Astrocyte of the cerebellum (primary cell): ENCODE measurements around the gene MYCN.
"Not testable (repeated sequence)": the region's sequence is repeated elsewhere in the genome, so short reads cannot be mapped to it uniquely, and the experiment has no call there.

Experiments used
- DNase-seq: peaks from one replicate; pipeline ENCODE4 v3.0.0-alpha.2; 2011; ENCODE audit warnings: low read depth
- H3K4me3 ChIP-seq: 2 replicates; pipeline ENCODE4 v1.5.1; 2011; ENCODE audit warnings: mild to moderate bottlenecking, low read depth, low read length, moderate library complexity
- in situ Hi-C: cut with HindIII; loops from 2 replicates; pipeline ENCODE4 v1.10.0; 2017; ENCODE audit warnings: low sequenced_read_pairs
- TF ChIP-seq, protein P1 (sequence below): IDR thresholded peaks from 2 replicates; pipeline ENCODE4 v1.5.1; 2012; ENCODE audit warnings: low read length, low read depth, moderate library complexity, mild to moderate bottlenecking; ENCODE audit errors: missing control alignments

Gene MYCN

DNA sequence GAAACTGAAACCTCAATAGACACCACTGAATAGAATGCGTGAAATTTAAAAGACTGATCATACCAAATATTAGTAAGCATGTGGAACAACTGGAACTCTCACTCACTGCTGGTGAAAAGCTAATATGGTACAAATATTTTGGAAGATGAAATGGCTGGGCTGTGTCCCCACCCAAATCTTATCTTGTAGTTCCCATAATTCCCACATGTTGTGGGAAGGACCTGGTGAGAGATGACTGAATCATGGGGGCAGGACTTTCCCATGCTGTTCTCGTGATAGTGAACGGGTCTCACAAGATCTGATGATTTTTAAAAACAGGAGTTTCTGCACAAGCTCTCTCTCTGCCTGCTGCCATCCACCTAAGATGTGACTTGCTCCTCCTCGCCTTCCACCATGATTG lies 32.0 kb upstream of the MYCN start:
- TF ChIP-seq, protein P1, sequence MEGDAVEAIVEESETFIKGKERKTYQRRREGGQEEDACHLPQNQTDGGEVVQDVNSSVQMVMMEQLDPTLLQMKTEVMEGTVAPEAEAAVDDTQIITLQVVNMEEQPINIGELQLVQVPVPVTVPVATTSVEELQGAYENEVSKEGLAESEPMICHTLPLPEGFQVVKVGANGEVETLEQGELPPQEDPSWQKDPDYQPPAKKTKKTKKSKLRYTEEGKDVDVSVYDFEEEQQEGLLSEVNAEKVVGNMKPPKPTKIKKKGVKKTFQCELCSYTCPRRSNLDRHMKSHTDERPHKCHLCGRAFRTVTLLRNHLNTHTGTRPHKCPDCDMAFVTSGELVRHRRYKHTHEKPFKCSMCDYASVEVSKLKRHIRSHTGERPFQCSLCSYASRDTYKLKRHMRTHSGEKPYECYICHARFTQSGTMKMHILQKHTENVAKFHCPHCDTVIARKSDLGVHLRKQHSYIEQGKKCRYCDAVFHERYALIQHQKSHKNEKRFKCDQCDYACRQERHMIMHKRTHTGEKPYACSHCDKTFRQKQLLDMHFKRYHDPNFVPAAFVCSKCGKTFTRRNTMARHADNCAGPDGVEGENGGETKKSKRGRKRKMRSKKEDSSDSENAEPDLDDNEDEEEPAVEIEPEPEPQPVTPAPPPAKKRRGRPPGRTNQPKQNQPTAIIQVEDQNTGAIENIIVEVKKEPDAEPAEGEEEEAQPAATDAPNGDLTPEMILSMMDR, result no peak
- H3K4me3 ChIP-seq, result no peak overlapping the region
- no peak for DNase-seq
- in situ Hi-C loops, result no loop called here

DNA sequence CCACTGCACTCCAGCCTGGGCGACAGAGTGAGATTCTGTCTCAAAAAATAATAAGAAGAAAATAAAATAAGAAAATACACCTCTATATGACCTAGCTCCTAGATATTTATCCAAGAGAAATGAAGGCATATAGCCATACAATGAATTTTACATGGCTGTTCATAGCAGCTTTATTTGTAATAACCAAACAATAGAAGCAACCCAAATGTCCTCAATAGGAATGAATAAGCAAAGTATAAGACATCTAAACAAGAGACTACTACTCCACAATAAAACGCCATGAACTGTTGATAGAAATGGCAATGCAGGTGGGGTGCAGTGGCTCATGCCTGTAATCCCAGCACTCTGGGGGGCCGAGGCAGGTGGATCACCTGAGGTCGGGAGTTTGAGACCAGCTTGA lies 31.2 kb upstream of the MYCN start:
- no peak overlapping the region for H3K4me3 ChIP-seq
- TF ChIP-seq, protein P1, result no peak
- DNase-seq, result no peak
- in situ Hi-C loops, result no loop called here

DNA sequence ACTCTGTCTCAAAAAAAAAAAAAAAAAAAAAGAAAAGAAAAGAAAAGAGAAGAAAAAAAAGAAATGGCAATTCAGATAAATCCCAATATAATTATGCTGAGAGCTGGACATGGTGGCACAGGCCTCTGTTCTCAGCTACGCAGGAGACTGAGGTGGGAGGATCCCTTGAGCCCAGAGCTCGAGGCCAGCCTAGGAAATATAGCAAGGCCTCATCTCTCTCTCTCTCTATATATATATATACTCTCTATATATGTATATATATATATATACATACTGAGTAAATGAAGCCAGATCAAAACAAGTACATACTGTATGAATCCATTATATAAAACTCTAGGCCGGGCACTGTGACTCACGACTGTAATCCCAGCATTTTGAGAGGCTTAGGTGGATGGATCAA lies 30.6 kb upstream of the MYCN start:
- no peak for DNase-seq
- TF ChIP-seq, protein P1, result no peak
- H3K4me3 ChIP-seq, result no peak overlapping the region
- in situ Hi-C loops, result no loop called here

DNA sequence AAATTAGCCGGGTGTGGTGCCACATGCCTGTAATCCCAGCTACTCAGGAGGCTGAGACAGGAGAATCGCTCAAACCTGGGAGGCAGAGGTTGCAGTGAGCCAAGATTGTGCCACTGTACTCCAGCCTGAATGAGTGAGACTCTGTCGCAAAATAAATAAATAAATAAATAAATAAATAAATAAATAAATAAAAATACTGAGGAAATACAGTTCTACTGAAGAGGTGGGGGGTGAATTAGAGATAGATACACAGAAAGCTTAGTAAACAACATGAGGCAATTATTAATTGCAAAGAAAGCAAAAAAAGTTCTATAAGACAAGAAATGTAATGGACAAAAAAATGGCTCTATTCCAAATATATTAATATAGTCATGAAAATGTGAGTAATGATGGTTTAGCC lies 29.1 kb upstream of the MYCN start:
- in situ Hi-C loops, H3K4me3 ChIP-seq, DNase-seq: not testable (repeated sequence)

DNA sequence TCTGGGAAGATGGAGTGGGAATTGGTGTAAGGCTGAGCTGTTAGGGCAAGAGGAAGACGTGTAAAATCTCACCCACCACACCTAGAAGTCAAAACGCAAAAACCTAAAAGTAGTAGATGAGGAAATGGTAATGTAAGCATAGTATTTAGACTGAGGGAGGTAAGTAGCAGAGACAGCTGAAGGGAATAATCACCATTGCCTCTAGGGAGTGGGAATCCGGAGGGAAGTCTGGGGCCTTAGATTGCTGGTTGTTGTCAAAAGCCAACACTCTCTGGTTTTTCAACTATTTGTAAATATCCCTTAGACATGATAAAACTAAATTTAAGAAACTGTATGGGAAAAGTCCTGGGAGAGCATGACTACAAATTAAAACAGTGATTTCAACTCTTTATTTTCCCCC lies 28.7 kb upstream of the MYCN start:
- TF ChIP-seq, protein P1, result no peak
- in situ Hi-C loops, result no loop called here
- no peak overlapping the region for H3K4me3 ChIP-seq
- no peak for DNase-seq

DNA sequence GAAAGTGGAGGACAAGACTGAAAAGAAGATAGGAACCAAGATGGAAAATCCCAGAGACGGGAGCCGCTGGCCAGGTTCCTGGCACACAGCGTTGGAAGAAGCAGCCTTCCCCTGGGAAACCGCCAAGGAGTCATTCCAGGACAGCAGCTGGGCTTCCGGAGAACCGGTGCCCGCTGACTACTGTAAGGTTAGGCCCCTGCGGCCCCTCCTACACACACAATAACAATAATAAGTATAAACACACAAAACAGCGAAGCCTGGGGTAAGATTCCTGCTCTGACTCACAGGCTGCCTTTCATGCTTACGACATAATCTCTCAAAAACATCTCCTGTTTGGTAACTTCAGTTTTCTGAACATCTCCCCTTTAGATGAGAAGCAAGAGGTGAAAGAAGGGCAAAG lies 28.1 kb upstream of the MYCN start:
- TF ChIP-seq, protein P1, result no peak
- peak; percentile 33 for DNase-seq
- no peak overlapping the region for H3K4me3 ChIP-seq
- in situ Hi-C loops, result no loop called here

DNA sequence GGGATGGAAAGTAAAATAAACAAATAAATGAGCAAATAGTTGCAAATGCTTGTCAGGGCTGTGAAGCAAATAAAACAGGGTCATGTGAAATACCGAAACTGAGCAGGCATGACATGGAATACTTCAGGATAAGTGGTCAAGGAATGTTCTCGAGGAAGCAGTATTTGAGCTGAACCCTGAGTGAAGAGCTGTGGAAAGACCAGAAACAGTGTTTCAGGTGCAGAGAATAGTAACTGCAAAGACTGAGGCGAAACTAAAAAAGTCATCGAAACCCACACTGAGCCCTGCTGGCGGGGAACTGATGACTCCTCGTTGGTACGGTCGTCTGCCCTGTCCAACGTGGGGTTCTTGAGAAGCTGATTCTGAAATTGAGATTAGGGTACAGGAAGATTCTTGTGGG lies 27.2 kb upstream of the MYCN start:
- in situ Hi-C loops, result no loop called here
- TF ChIP-seq, protein P1, result no peak
- no peak for DNase-seq
- H3K4me3 ChIP-seq, result no peak overlapping the region
